Measurements from ENCODE around the gene CCN2.

DNA sequence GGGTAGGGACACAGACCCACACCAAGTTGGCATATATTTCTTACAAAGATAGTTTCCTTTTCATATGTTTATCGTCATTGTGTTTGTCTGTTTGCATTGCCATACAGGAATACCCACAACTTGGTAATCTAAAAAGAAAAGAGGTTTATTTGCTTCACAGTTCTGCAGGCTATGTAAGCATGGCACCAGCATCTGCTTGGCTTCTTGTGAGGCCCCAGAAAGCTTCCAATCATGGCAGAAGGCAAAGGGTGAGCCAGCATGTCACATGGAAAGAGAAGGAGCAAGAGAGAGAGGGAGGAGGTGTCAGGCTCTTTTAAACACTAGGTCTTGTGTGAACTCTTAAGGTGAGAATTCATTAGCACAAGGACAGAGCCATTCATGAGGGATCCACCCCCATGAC is 52.5 kb downstream of the CCN2 start:
- TF ChIP-seq, protein P1, sequence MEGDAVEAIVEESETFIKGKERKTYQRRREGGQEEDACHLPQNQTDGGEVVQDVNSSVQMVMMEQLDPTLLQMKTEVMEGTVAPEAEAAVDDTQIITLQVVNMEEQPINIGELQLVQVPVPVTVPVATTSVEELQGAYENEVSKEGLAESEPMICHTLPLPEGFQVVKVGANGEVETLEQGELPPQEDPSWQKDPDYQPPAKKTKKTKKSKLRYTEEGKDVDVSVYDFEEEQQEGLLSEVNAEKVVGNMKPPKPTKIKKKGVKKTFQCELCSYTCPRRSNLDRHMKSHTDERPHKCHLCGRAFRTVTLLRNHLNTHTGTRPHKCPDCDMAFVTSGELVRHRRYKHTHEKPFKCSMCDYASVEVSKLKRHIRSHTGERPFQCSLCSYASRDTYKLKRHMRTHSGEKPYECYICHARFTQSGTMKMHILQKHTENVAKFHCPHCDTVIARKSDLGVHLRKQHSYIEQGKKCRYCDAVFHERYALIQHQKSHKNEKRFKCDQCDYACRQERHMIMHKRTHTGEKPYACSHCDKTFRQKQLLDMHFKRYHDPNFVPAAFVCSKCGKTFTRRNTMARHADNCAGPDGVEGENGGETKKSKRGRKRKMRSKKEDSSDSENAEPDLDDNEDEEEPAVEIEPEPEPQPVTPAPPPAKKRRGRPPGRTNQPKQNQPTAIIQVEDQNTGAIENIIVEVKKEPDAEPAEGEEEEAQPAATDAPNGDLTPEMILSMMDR (IDR thresholded peaks at IDR 0.05; ENCODE audit: low read depth, low read length), result no peak
- TF ChIP-seq EZH2phosphoT487 (IDR thresholded peaks at IDR 0.05; ENCODE audit: low read depth), result no peak
